Keratinocyte (primary cell): Measurements from ENCODE around the gene ORM1. TPM values are rescaled to one million over a fixed set of nuclear protein-coding genes. Genes with fewer than 3 reads are reported as not detected.

Experiments used
- DNase-seq: peaks from one replicate; pipeline ENCODE4 v3.0.0-alpha.2; 2011; ENCODE audit warnings: low read depth, missing footprints, low spot score
- FAIRE-seq: peaks from 2 replicates; lab custom pipeline; 2011; peaks lifted over from hg19 to GRCh38; lab: Jason Lieb, UNC
- H2AFZ ChIP-seq: 2 replicates; pipeline ENCODE4 v1.6.0; 2012; ENCODE audit warnings: low read length, control low read depth, inconsistent platforms; ENCODE audit not compliant: control insufficient read depth
- H3K27ac ChIP-seq: 2 replicates; pipeline ENCODE4 v1.5.1; 2011; ENCODE audit warnings: low read length; ENCODE audit not compliant: control insufficient read depth, insufficient read depth
- H3K27me3 ChIP-seq: 3 replicates; pipeline ENCODE4 v1.6.0; 2011; ENCODE audit warnings: low read length; ENCODE audit not compliant: control insufficient read depth, insufficient read depth; ENCODE audit errors: extremely low read depth
- H3K36me3 ChIP-seq, 2 experiments: 2 replicates in 1 of 2; 3 replicates in 1 of 2; pipeline ENCODE4 v1.5.1; 2011; ENCODE audit warnings: low read length in 2 of 2, mild to moderate bottlenecking in 1 of 2; ENCODE audit not compliant: control insufficient read depth in 2 of 2, insufficient read depth in 2 of 2; ENCODE audit errors: extremely low read depth in 1 of 2
- H3K4me1 ChIP-seq: 3 replicates; pipeline ENCODE4 v1.5.1; 2011; ENCODE audit warnings: low read length; ENCODE audit not compliant: control insufficient read depth, insufficient read depth; ENCODE audit errors: extremely low read depth
- H3K4me2 ChIP-seq: 3 replicates; pipeline ENCODE4 v1.6.0; 2011; ENCODE audit warnings: low read depth, low read length; ENCODE audit not compliant: control insufficient read depth, insufficient read depth; ENCODE audit errors: extremely low read depth
- H3K4me3 ChIP-seq, 3 experiments: fragments of 200-600 bp in 1 of 3; sonication (generic) in 1 of 3; 2 replicates in 2 of 3; 3 replicates in 1 of 3; pipeline ENCODE4 v1.5.1; 2011 to 2016; ENCODE audit warnings: low read length in 3 of 3, mild to moderate bottlenecking in 3 of 3, control low read depth in 2 of 3, inconsistent platforms in 1 of 3, low read depth in 1 of 3, mixed read lengths in 1 of 3, mixed run types in 1 of 3, moderate library complexity in 1 of 3; ENCODE audit not compliant: control insufficient read depth in 2 of 3, insufficient read depth in 2 of 3; ENCODE audit errors: extremely low read depth in 1 of 3
- H3K79me2 ChIP-seq: 2 replicates; pipeline ENCODE4 v1.6.0; 2012; ENCODE audit warnings: low read length; ENCODE audit not compliant: control insufficient read depth, insufficient read depth
- H3K9ac ChIP-seq: 3 replicates; pipeline ENCODE4 v1.6.0; 2011; ENCODE audit warnings: low read length; ENCODE audit not compliant: control insufficient read depth, insufficient read depth; ENCODE audit errors: extremely low read depth
- H3K9me1 ChIP-seq: 3 replicates; pipeline ENCODE4 v1.6.0; 2011; ENCODE audit warnings: low read length; ENCODE audit not compliant: control insufficient read depth, insufficient read depth; ENCODE audit errors: extremely low read depth
- H3K9me3 ChIP-seq: 2 replicates; pipeline ENCODE4 v1.5.1; 2012; ENCODE audit warnings: low read depth, low read length; ENCODE audit not compliant: control insufficient read depth
- H4K20me1 ChIP-seq: 3 replicates; pipeline ENCODE4 v1.6.0; 2011; ENCODE audit warnings: low read length; ENCODE audit not compliant: control insufficient read depth, insufficient read depth; ENCODE audit errors: extremely low read depth
- CTCF ChIP-seq, 3 experiments: IDR thresholded peaks in 1 of 3; conservative IDR thresholded peaks in 1 of 3; optimal IDR thresholded peaks in 1 of 3; 2 replicates in 2 of 3; 3 replicates in 1 of 3; pipeline versions ENCODE3 to v1.5.1; 2011; ENCODE audit warnings: low read length in 3 of 3, mild to moderate bottlenecking in 3 of 3, moderate library complexity in 2 of 3, control low read depth in 1 of 3, inconsistent platforms in 1 of 3; ENCODE audit not compliant: insufficient read depth in 2 of 3; ENCODE audit errors: extremely low read depth in 1 of 3
- EZH2 ChIP-seq: IDR thresholded peaks from one replicate; pipeline ENCODE4 v1.6.1; 2012; ENCODE audit warnings: inconsistent platforms, mild to moderate bottlenecking, low read length, moderate library complexity
- dilution Hi-C: fragments of 300-500 bp; cut with MboI; formaldehyde crosslinking; loops from one replicate; pipeline ENCODE4 v1.7.0; 2020; ENCODE audit warnings: low sequenced_read_pairs; ENCODE audit not compliant: extremely low pct_ligation_motif_present
- polyA plus RNA-seq, 5 experiments: library from polyadenylated mRNA; depleted of rRNA in 3 of 5; stranded (reverse) in 3 of 5; stranded (forward) in 1 of 5; unstranded in 1 of 5; fragments of >200 nt; gene quantifications; 1 replicate in 1 of 5; 2 replicates in 3 of 5; 3 replicates in 1 of 5; pipeline versions ENCODE4 v1.2.1 to v1.2.3, GENCODE V29; 2011 to 2012; ENCODE audit warnings: missing spikeins in 2 of 5, low read depth in 1 of 5, low replicate concordance in 1 of 5

The ORM1 gene
- polyA plus RNA-seq, 1 donor (not counting 4 experiments of a cell fraction or from before 2014, with no cell fraction given): not detected

- no peak for FAIRE-seq
- Histone ChIP-seq H3K4me3 (no peak overlapping the region), H3K9me1 (no peaks in the 10 kb centered on the region), H4K20me1 (no peaks in the 10 kb centered on the region), H3K27ac (no peak overlapping the region), H3K9ac (no peak overlapping the region), H3K9me3 (no peaks in the 10 kb centered on the region), H3K27me3 (no peaks in the 10 kb centered on the region), H3K4me1 (no peaks in the 10 kb centered on the region), H3K36me3 (peaks cover 3 to 6% of the 10 kb centered on the region in 2 experiments), H2AFZ (no peak overlapping the region), H3K4me2 (no peak overlapping the region), H3K79me2 (no peaks in the 10 kb centered on the region)
- dilution Hi-C loops: no loop called here
- TF ChIP-seq EZH2 (no peak), CTCF (optimal IDR thresholded peaks at IDR 0.05 in 1 of 3, IDR thresholded peaks at IDR 0.05 in 1 of 3, conservative IDR thresholded peaks at IDR 0.05 in 1 of 3; ENCODE audit: extremely low read depth in 1 of 3, insufficient read depth in 2 of 3, low read length in 3 of 3) (no peak)
- DNase-seq: no peak
These were observed 32.9 kb downstream of the ORM1 start for GRCh38 chr9:114355821-114356220.

DNA sequence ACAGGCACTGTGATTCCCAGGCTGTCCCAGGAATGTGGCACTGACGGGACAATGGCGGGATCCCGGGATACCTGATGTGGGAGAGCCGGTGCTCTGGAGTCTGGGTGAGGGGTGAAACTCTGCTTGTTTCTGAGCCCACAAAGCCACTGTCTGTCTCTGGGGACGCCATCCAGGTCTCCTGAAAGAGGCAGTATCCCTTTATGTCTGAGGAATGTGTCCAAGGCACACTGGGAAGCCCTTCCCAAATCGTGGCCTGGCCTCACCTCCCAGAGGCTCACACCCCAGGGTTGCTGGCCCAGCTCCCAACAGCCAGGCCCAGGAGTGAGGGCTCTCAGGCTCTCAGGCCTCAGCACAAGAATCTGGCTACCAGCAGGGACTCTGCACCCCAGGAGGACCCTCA lies 33.9 kb downstream of the ORM1 start:
- Histone ChIP-seq H3K79me2 (no peaks in the 10 kb centered on the region), H3K4me1 (no peaks in the 10 kb centered on the region), H3K9me3 (no peaks in the 10 kb centered on the region), H4K20me1 (no peaks in the 10 kb centered on the region), H2AFZ (no peak overlapping the region), H3K4me2 (no peak overlapping the region), H3K36me3 (peaks cover 3 to 8% of the 10 kb centered on the region in 2 experiments), H3K4me3 (no peak overlapping the region), H3K27me3 (no peaks in the 10 kb centered on the region), H3K9ac (no peak overlapping the region), H3K27ac (no peak overlapping the region), H3K9me1 (no peaks in the 10 kb centered on the region)
- TF ChIP-seq EZH2 (no peak), CTCF (optimal IDR thresholded peaks at IDR 0.05 in 1 of 3, IDR thresholded peaks at IDR 0.05 in 1 of 3, conservative IDR thresholded peaks at IDR 0.05 in 1 of 3; ENCODE audit: extremely low read depth in 1 of 3, insufficient read depth in 2 of 3, low read length in 3 of 3) (no peak)
- no peak for FAIRE-seq
- DNase-seq: no peak
- dilution Hi-C loops: no loop called here
